ENCODE measurements around the gene FILIP1. TPM values are rescaled to one million over a fixed set of nuclear protein-coding genes. Genes with fewer than 3 reads are reported as not detected.

Gene FILIP1
- total and polyA plus RNA-seq, 2 of the 4 experiments (the other 2 are of a cell fraction): under 0.01 to 0.03 TPM

DNA sequence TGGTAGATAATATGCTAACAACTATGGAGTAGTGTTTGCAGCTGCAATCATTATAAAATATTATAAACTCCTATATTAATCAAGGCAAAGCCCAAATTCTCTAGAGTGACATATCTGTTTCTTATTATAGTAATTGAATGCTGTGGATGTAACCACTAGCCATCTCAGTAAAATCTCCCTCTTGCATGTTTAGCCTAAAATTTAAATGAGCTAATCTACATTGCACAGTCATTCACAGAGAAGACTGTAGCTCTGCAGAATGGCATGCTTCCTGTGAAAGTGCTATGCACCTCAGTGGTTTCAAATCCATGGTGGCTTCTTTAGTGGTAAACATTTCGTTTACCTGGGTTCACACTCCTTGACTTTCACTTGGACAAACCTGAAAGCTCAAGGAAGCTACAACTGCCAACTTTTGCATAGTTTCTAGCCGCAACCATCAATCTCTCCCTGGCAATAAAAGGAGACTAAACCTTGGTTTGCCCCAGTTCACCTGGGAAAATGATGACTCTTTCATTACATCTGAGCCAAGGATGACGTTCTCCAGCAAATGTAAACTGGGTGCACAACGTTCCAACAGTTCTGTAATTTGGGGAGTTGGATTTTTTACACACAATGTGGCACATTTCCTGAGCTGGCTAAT lies 47.2 kb downstream of the FILIP1 start:
- peaks cover 6% of the 10 kb centered on the region for H3K4me1 ChIP-seq (ENCODE audit: control insufficient read depth, insufficient read depth, low read length)
- H4K8ac ChIP-seq (ENCODE audit: low read depth in 2 of 2, low read length in 2 of 2): no peak overlapping the region
- dilution Hi-C loops (cut with HindIII; ENCODE audit: low sequenced_read_pairs, unreplicated experiment): no loop called here
- no peaks in the 10 kb centered on the region for H3K9me3 ChIP-seq (ENCODE audit: control insufficient read depth, insufficient read depth, low read length)
- no peaks in the 10 kb centered on the region for H3K9me1 ChIP-seq (ENCODE audit: insufficient read depth, low read length)
- no peak overlapping the region for H3K14ac ChIP-seq (replicated peaks; ENCODE audit: low read depth, low read length)
- BruUV-seq (replicated peaks): no TSS peak
- H2AK9ac ChIP-seq (replicated peaks; ENCODE audit: low read depth, low read length, poor library complexity): no peak overlapping the region
- H3K18ac ChIP-seq (ENCODE audit: low read depth, low read length): no peak overlapping the region
- H2AK5ac ChIP-seq (ENCODE audit: low read depth, low read length): no peak overlapping the region
- H4K91ac ChIP-seq (ENCODE audit: insufficient read depth, low read depth, low read length): no peak overlapping the region
- no peaks in the 10 kb centered on the region for H3K27me3 ChIP-seq (ENCODE audit: control insufficient read depth, insufficient read depth, low read length)
- no peak overlapping the region for H3K56ac ChIP-seq (ENCODE audit: extremely low read depth, insufficient read depth, low read length)
- intact Hi-C loops (cut with micrococcal nuclease): no loop called here
- no peak for ATAC-seq (ENCODE audit: low read depth)
- in situ Hi-C loops (cut with MboI; ENCODE audit: low sequenced_read_pairs): no loop called here
- no peak overlapping the region for H2AFZ ChIP-seq (replicated peaks; ENCODE audit: low read length, poor library complexity)
- no peak overlapping the region for H2BK20ac ChIP-seq (ENCODE audit: low read depth, low read length)
- no peak overlapping the region for H3K27ac ChIP-seq (ENCODE audit: insufficient read depth, low read length)
- H2BK15ac ChIP-seq (ENCODE audit: low read depth, low read length): no peak overlapping the region
- no peak overlapping the region for H4K5ac ChIP-seq (ENCODE audit: low read depth, low read length)
- no peak overlapping the region for H3K4me2 ChIP-seq (ENCODE audit: low read depth, low read length)
- no peak overlapping the region for H3K9ac ChIP-seq (ENCODE audit: low read depth, low read length)
- TF ChIP-seq, protein P1, sequence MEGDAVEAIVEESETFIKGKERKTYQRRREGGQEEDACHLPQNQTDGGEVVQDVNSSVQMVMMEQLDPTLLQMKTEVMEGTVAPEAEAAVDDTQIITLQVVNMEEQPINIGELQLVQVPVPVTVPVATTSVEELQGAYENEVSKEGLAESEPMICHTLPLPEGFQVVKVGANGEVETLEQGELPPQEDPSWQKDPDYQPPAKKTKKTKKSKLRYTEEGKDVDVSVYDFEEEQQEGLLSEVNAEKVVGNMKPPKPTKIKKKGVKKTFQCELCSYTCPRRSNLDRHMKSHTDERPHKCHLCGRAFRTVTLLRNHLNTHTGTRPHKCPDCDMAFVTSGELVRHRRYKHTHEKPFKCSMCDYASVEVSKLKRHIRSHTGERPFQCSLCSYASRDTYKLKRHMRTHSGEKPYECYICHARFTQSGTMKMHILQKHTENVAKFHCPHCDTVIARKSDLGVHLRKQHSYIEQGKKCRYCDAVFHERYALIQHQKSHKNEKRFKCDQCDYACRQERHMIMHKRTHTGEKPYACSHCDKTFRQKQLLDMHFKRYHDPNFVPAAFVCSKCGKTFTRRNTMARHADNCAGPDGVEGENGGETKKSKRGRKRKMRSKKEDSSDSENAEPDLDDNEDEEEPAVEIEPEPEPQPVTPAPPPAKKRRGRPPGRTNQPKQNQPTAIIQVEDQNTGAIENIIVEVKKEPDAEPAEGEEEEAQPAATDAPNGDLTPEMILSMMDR (conservative IDR thresholded peaks at IDR 0.05; ENCODE audit: low read depth, low read length): no peak
- TF ChIP-seq, protein P2, sequence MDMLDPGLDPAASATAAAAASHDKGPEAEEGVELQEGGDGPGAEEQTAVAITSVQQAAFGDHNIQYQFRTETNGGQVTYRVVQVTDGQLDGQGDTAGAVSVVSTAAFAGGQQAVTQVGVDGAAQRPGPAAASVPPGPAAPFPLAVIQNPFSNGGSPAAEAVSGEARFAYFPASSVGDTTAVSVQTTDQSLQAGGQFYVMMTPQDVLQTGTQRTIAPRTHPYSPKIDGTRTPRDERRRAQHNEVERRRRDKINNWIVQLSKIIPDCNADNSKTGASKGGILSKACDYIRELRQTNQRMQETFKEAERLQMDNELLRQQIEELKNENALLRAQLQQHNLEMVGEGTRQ (IDR thresholded peaks at IDR 0.05; ENCODE audit: low read depth, low read length): no peak
- TF ChIP-seq RCOR1 (IDR thresholded peaks at IDR 0.05; ENCODE audit: insufficient replicate concordance, low read length) (no peak), BHLHE40 (IDR thresholded peaks at IDR 0.05; ENCODE audit: low read depth, low read length) (no peak), RFX5 (IDR thresholded peaks at IDR 0.05; ENCODE audit: low read depth, low read length) (no peak), FOS (IDR thresholded peaks at IDR 0.05; ENCODE audit: low read depth, low read length) (no peak), MAFK (IDR thresholded peaks at IDR 0.05; ENCODE audit: low read depth, low read length) (no peak), CHD1 (IDR thresholded peaks at IDR 0.05; ENCODE audit: low read depth, low read length) (no peak), SMC3 (IDR thresholded peaks at IDR 0.05; ENCODE audit: low read depth, low read length) (no peak), POLR2A (IDR thresholded peaks at IDR 0.05; ENCODE audit: low read depth, low read length) (no peak), MXI1 (IDR thresholded peaks at IDR 0.05; ENCODE audit: borderline replicate concordance, low read depth, low read length) (no peak)
- TF ChIP-seq, protein P3, sequence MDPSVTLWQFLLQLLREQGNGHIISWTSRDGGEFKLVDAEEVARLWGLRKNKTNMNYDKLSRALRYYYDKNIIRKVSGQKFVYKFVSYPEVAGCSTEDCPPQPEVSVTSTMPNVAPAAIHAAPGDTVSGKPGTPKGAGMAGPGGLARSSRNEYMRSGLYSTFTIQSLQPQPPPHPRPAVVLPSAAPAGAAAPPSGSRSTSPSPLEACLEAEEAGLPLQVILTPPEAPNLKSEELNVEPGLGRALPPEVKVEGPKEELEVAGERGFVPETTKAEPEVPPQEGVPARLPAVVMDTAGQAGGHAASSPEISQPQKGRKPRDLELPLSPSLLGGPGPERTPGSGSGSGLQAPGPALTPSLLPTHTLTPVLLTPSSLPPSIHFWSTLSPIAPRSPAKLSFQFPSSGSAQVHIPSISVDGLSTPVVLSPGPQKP (IDR thresholded peaks at IDR 0.05; ENCODE audit: borderline replicate concordance, low read depth, low read length): no peak
- no peaks in the 10 kb centered on the region for H3K36me3 ChIP-seq (ENCODE audit: control insufficient read depth, insufficient read depth, low read length)
- POLR2A ChIA-PET (ENCODE audit: unreplicated experiment): no interaction called here
- no peak overlapping the region for H2BK120ac ChIP-seq (ENCODE audit: low read depth, low read length)
- H2BK5ac ChIP-seq (ENCODE audit: low read depth, low read length, poor library complexity, severe bottlenecking): no peak overlapping the region
- 100% methylated on average over 1 of the region's 4 CpGs; no CpG with 5 or more reads in 1 of the 2 experiments for WGBS, 2 experiments (ENCODE audit: extremely low coverage in 2 of 2, insufficient read length in 1 of 2)
- no peaks in the 10 kb centered on the region for H4K20me1 ChIP-seq (ENCODE audit: insufficient read depth, low read length)
- no peak overlapping the region for H3K4ac ChIP-seq (ENCODE audit: low read depth, low read length)
- H3K23ac ChIP-seq (ENCODE audit: low read depth, low read length): no peak overlapping the region
- H3K79me1 ChIP-seq (ENCODE audit: low read depth in 1 of 2, low read length in 2 of 2): no peaks in the 10 kb centered on the region
- no peak for DNase-seq
- CTCF ChIA-PET: interaction anchor here (0.5 to 1.5 kb wide), 2 partner anchors 10 to 149 kb away, joined by 4 to 9 read pairs; no protein-coding TSS in a partner anchor
- H3K4me3 ChIP-seq (ENCODE audit: insufficient read depth, low read depth, low read length): no peak overlapping the region

All from IMR-90 (cell line).